ENCODE data around the gene CPNE6.

CPNE6 gene

GRCh38 chr14:24113801-24114531 is 42.6 kb downstream of the CPNE6 start:
- DNase-seq (ENCODE audit: low read depth in 1 of 2, low spot score in 1 of 2): peak; percentile 16 to 88
- no peak for TF ChIP-seq JUND (IDR thresholded peaks at IDR 0.05; ENCODE audit: low read depth)
- in situ Hi-C loops (cut with HindIII; ENCODE audit: low pct_unique_long_range_greater_than_20kb, low sequenced_read_pairs): no loop called here

GRCh38 chr14:24114532-24115421 is 43.4 kb downstream of the CPNE6 start, which contains the start of the genes DCAF11 and NRL:
Gene DCAF11, plus strand, starts transcription at chr14:24114777. Its CDS starts 818 bp downstream, at chr14:24115595.
Gene NRL, minus strand, starts transcription at chr14:24114949. Its CDS starts 32,101 bp downstream, at chr14:24082848.
- in situ Hi-C loops (cut with HindIII; ENCODE audit: low pct_unique_long_range_greater_than_20kb, low sequenced_read_pairs): no loop called here
- peak; percentile 80 to 99 for DNase-seq (ENCODE audit: low read depth in 1 of 2, low spot score in 1 of 2)
- no peak for TF ChIP-seq JUND (IDR thresholded peaks at IDR 0.05; ENCODE audit: low read depth)

GRCh38 chr14:24115422-24116127 is 44.2 kb downstream of the CPNE6 start:
- no peak for TF ChIP-seq JUND (IDR thresholded peaks at IDR 0.05; ENCODE audit: low read depth)
- in situ Hi-C loops (cut with HindIII; ENCODE audit: low pct_unique_long_range_greater_than_20kb, low sequenced_read_pairs): no loop called here
- DNase-seq (ENCODE audit: low read depth in 1 of 2, low spot score in 1 of 2): no peak

- no peak for DNase-seq (ENCODE audit: low read depth in 1 of 2, low spot score in 1 of 2)
- in situ Hi-C loops (cut with HindIII; ENCODE audit: low pct_unique_long_range_greater_than_20kb, low sequenced_read_pairs): no loop called here
- no peak for TF ChIP-seq JUND (IDR thresholded peaks at IDR 0.05; ENCODE audit: low read depth)
Measured at GRCh38 chr14:24116128-24116814, 44.9 kb downstream of the CPNE6 start.

GRCh38 chr14:24117179-24117578 is 45.8 kb downstream of the CPNE6 start:
- in situ Hi-C loops (cut with HindIII; ENCODE audit: low pct_unique_long_range_greater_than_20kb, low sequenced_read_pairs): no loop called here
- TF ChIP-seq JUND (IDR thresholded peaks at IDR 0.05; ENCODE audit: low read depth): no peak
- DNase-seq (ENCODE audit: low read depth in 1 of 2, low spot score in 1 of 2): no peak

GRCh38 chr14:24119691-24120090 is 48.3 kb downstream of the CPNE6 start:
- in situ Hi-C loops (cut with HindIII; ENCODE audit: low pct_unique_long_range_greater_than_20kb, low sequenced_read_pairs): no loop called here
- no peak for TF ChIP-seq JUND (IDR thresholded peaks at IDR 0.05; ENCODE audit: low read depth)
- no peak for DNase-seq (ENCODE audit: low read depth in 1 of 2, low spot score in 1 of 2)

GRCh38 chr14:24121210-24121609 is 49.8 kb downstream of the CPNE6 start:
- in situ Hi-C loops (cut with HindIII; ENCODE audit: low pct_unique_long_range_greater_than_20kb, low sequenced_read_pairs): no loop called here
- DNase-seq (ENCODE audit: low read depth in 1 of 2, low spot score in 1 of 2): no peak
- TF ChIP-seq JUND (IDR thresholded peaks at IDR 0.05; ENCODE audit: low read depth): no peak

GRCh38 chr14:24122416-24122815 is 51.1 kb downstream of the CPNE6 start:
- no peak for DNase-seq (ENCODE audit: low read depth in 1 of 2, low spot score in 1 of 2)
- in situ Hi-C loops (cut with HindIII; ENCODE audit: low pct_unique_long_range_greater_than_20kb, low sequenced_read_pairs): no loop called here
- TF ChIP-seq JUND (IDR thresholded peaks at IDR 0.05; ENCODE audit: low read depth): no peak

GRCh38 chr14:24122898-24123297 is 51.5 kb downstream of the CPNE6 start:
- in situ Hi-C loops (cut with HindIII; ENCODE audit: low pct_unique_long_range_greater_than_20kb, low sequenced_read_pairs): no loop called here
- no peak for DNase-seq (ENCODE audit: low read depth in 1 of 2, low spot score in 1 of 2)
- TF ChIP-seq JUND (IDR thresholded peaks at IDR 0.05; ENCODE audit: low read depth): no peak

GRCh38 chr14:24123424-24124417 is 52.4 kb downstream of the CPNE6 start:
- in situ Hi-C loops (cut with HindIII; ENCODE audit: low pct_unique_long_range_greater_than_20kb, low sequenced_read_pairs): no loop called here
- no peak for DNase-seq (ENCODE audit: low read depth in 1 of 2, low spot score in 1 of 2)
- TF ChIP-seq JUND (IDR thresholded peaks at IDR 0.05; ENCODE audit: low read depth): no peak

GRCh38 chr14:24126939-24127338 is 55.6 kb downstream of the CPNE6 start:
- no peak for TF ChIP-seq JUND (IDR thresholded peaks at IDR 0.05; ENCODE audit: low read depth)
- in situ Hi-C loops (cut with HindIII; ENCODE audit: low pct_unique_long_range_greater_than_20kb, low sequenced_read_pairs): no loop called here

More at GRCh38 chr14:24126939-24127338, 55.6 kb downstream of the CPNE6 start:
- no peak for DNase-seq (ENCODE audit: low read depth in 1 of 2, low spot score in 1 of 2)
